Measurements from ENCODE around the gene RNASEL.

- TF ChIP-seq CTCF (conservative IDR thresholded peaks at IDR 0.05) (no peak), ZFX (IDR thresholded peaks at IDR 0.05) (no peak)
Observed at GRCh38 chr1:182625024-182625423, 36.0 kb upstream of the RNASEL start.

Measured in C4-2B (cell line).